HEK293 (cell line): ENCODE results near the gene PLXNA3.

Experiments used
- GFI1B ChIP-seq: fragments of 450-650 bp; formaldehyde crosslinking; IDR thresholded peaks from 2 replicates; pipeline ENCODE4 v1.5.1; 2016; ENCODE audit warnings: missing biosample characterization, missing genetic modification characterization
- GLI2 ChIP-seq: fragments of 450-650 bp; formaldehyde crosslinking; IDR thresholded peaks from 2 replicates; pipeline ENCODE4; 2017; ENCODE audit warnings: missing biosample characterization, missing genetic modification characterization, low read depth, borderline replicate concordance
- KLF8 ChIP-seq: fragments of 450-650 bp; formaldehyde crosslinking; IDR thresholded peaks from 2 replicates; pipeline ENCODE4 v1.5.1; 2016; ENCODE audit warnings: missing biosample characterization, missing genetic modification characterization
- PRDM4 ChIP-seq: fragments of 450-650 bp; formaldehyde crosslinking; IDR thresholded peaks from 2 replicates; pipeline ENCODE4 v1.5.1; 2017; ENCODE audit warnings: missing biosample characterization, missing genetic modification characterization
- RBAK ChIP-seq: fragments of 450-650 bp; formaldehyde crosslinking; IDR thresholded peaks from 2 replicates; pipeline ENCODE4 v1.5.1; 2016; ENCODE audit warnings: missing biosample characterization, missing genetic modification characterization
- SALL2 ChIP-seq: fragments of 450-650 bp; formaldehyde crosslinking; IDR thresholded peaks from 2 replicates; pipeline ENCODE4 v1.5.0; 2017; ENCODE audit warnings: missing biosample characterization, mild to moderate bottlenecking, missing genetic modification characterization, borderline replicate concordance
- YY1 ChIP-seq: fragments of 450-650 bp; formaldehyde crosslinking; IDR thresholded peaks from 2 replicates; pipeline ENCODE4 v1.5.1; 2018; ENCODE audit warnings: missing biosample characterization, missing genetic modification characterization
- ZBTB20 ChIP-seq: fragments of 450-650 bp; formaldehyde crosslinking; IDR thresholded peaks from 2 replicates; pipeline ENCODE4 v1.5.1; 2016; ENCODE audit warnings: missing biosample characterization, missing genetic modification characterization
- ZNF214 ChIP-seq: fragments of 450-650 bp; formaldehyde crosslinking; IDR thresholded peaks from 2 replicates; pipeline ENCODE4 v1.5.1; 2017; ENCODE audit warnings: missing biosample characterization, mild to moderate bottlenecking, missing genetic modification characterization, borderline replicate concordance
- ZNF221 ChIP-seq: fragments of 450-650 bp; formaldehyde crosslinking; IDR thresholded peaks from 2 replicates; pipeline ENCODE4 v1.5.1; 2017; ENCODE audit warnings: missing biosample characterization, missing genetic modification characterization, borderline replicate concordance
- ZNF266 ChIP-seq: fragments of 450-650 bp; formaldehyde crosslinking; IDR thresholded peaks from 2 replicates; pipeline ENCODE4 v1.5.1; 2016; ENCODE audit warnings: missing biosample characterization, missing genetic modification characterization, low read depth
- ZNF311 ChIP-seq: fragments of 450-650 bp; formaldehyde crosslinking; IDR thresholded peaks from 2 replicates; pipeline ENCODE4 v1.5.1; 2017; ENCODE audit warnings: missing biosample characterization, missing genetic modification characterization, borderline replicate concordance
- ZNF335 ChIP-seq: fragments of 450-650 bp; formaldehyde crosslinking; conservative IDR thresholded peaks from 2 replicates; pipeline ENCODE4 v1.5.1; 2016; ENCODE audit warnings: missing biosample characterization, missing genetic modification characterization
- ZNF37A ChIP-seq: fragments of 450-650 bp; IDR thresholded peaks from 2 replicates; pipeline ENCODE4 v1.5.1; 2018; ENCODE audit warnings: missing biosample characterization, missing genetic modification characterization
- ZNF488 ChIP-seq: fragments of 450-650 bp; formaldehyde crosslinking; IDR thresholded peaks from 2 replicates; pipeline ENCODE4 v1.5.1; 2016; ENCODE audit warnings: missing biosample characterization, missing genetic modification characterization
- ZNF514 ChIP-seq: fragments of 450-650 bp; formaldehyde crosslinking; IDR thresholded peaks from 2 replicates; pipeline ENCODE4 v1.5.1; 2016; ENCODE audit warnings: missing biosample characterization, missing genetic modification characterization
- ZNF704 ChIP-seq: fragments of 450-650 bp; formaldehyde crosslinking; IDR thresholded peaks from 2 replicates; pipeline ENCODE4 v1.5.1; 2016; ENCODE audit warnings: missing biosample characterization, missing genetic modification characterization

Gene PLXNA3

GRCh38 chrX:154526901-154527675 lies 69.0 kb downstream of the PLXNA3 start (continued):
- peak; percentile 86 for TF ChIP-seq ZNF335 (tag by site-specific recombination)
- no peak for TF ChIP-seq ZNF488
- peak; percentile 62; the same call in 1 of the 2 replicates for TF ChIP-seq PRDM4 (tag by site-specific recombination)
- no peak for TF ChIP-seq ZNF266 (tag by site-specific recombination)
- no peak for TF ChIP-seq YY1
- peak; percentile 22; the same call in 1 of the 2 replicates for TF ChIP-seq KLF8
- no peak for TF ChIP-seq ZNF311 (tag by site-specific recombination)
- TF ChIP-seq GFI1B (tag by site-specific recombination): no peak
- no peak for TF ChIP-seq SALL2 (tag by site-specific recombination)
- no peak for TF ChIP-seq ZNF214 (tag by site-specific recombination)
- TF ChIP-seq ZNF37A (tag by site-specific recombination): no peak
- no peak for TF ChIP-seq RBAK (tag by site-specific recombination)
- no peak for TF ChIP-seq GLI2 (tag by site-specific recombination)
- no peak for TF ChIP-seq ZNF221 (tag by site-specific recombination)
- TF ChIP-seq ZBTB20: 0 out of 2 replicates have a peak, but pooled peaks have one; percentile 14
- TF ChIP-seq ZNF514: no peak
- TF ChIP-seq ZNF704 (tag by site-specific recombination): no peak
